ENCODE measurements around the gene EIF1AY. TPM values are rescaled to one million over a fixed set of nuclear protein-coding genes. Genes with fewer than 3 reads are reported as not detected.
"Not testable (repeated sequence)": the region's sequence is repeated elsewhere in the genome, so short reads cannot be mapped to it uniquely, and the experiment has no call there.

The EIF1AY gene
- 35.2 TPM for total RNA-seq (ENCODE audit: insufficient read depth, low replicate concordance)

DNA sequence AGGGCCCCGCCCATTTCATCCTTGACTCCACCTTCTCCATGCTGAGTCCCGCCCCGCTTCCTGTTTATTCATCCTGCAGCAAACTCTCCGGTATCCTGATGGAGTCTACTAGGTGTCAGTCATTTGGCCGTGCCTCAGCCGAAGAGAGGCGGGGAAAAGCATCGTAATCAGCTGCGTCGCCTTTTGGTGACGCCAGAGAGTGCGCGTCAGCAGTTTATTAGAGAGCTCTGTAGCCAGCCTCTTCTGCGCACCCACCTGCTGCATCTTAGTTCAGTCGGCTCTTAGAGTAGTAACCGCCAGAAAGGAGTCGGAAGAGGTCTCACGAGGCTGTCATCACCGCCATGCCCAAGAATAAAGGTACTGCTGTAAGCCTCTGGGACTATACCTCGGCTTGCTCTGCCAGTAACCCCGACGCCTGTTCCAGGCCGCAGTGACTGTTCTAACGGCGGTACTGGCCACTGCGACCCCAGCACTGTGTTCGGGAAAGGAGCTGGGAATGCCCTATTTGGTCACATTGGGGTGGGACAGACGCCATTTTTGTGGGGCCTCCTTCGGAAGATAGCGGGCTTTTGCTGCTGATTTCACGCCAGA lies at the start of gene EIF1AY:
EIF1AY (plus strand) TSS at position 246 of the 591 bp plus-strand sequence; CDS start at position 342, 96 bp downstream.
- DNase-seq (ENCODE audit: low spot score) = peak; percentile 96

DNA sequence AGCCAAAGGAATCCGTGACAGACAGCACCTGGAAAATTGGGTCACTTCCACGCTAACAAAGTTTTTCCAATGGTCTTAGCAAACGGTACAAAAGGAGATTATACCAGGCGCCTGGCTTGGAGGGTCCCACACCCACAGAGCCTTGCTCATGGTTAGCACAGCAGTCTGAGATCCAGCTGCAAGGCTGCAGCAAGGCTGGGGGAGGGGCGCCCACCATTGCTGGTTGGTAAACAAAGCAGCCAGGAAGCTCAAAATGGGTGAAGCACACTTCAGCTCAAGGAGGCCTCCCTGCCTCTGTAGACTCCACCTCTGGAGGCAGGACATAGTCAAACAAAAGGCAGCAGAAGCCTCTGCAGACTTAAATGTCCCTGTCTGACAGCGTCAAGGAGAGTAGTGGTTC lies 47.1 kb upstream of the EIF1AY start:
- no peak for DNase-seq (ENCODE audit: low spot score)

DNA sequence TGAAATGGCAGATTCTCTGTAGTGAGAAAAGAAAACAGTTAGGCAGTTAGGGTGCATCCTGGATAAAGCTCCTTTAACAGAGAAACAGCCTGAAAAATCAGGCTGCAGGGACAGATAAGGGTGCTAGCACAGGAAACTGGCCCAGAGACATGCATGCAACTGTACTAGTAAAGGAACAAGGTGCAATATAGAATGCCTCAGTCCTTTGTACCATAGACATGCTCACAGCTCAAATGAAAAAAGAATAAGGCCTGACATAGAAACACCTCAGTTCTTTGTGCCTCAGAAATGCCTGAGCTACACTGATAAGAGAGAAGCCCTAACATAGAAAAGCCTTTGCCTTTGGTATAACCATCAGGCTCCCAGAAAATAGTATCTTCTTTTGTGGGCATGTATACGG lies 37.4 kb upstream of the EIF1AY start:
- DNase-seq (ENCODE audit: low spot score) = no peak

- DNase-seq (ENCODE audit: low spot score) = no peak
Observed at GRCh38 chrY:20538933-20539332, 36.6 kb upstream of the EIF1AY start.

- no peak for DNase-seq (ENCODE audit: low spot score)
Observed at GRCh38 chrY:20544451-20544960, 31.1 kb upstream of the EIF1AY start.

DNA sequence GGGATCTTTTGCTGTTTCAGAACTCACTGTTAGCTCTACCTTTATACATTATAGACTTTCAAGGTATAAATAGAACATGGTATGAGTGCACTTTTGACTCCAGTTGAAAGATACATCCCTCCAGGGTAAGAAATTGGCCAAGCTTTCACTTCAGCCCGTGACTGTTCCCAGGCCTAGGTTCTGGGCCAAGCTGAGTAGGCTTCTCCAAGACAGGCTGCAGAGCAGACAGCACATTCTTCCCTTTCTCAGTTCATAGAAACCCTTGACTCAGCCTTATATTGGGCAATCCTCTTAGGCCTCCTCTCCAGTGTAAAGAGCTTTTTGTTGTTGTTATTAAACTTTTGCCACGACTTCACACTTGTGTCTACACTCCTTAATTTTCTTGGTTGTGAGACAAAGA lies 29.5 kb upstream of the EIF1AY start:
- no peak for DNase-seq (ENCODE audit: low spot score)

DNA sequence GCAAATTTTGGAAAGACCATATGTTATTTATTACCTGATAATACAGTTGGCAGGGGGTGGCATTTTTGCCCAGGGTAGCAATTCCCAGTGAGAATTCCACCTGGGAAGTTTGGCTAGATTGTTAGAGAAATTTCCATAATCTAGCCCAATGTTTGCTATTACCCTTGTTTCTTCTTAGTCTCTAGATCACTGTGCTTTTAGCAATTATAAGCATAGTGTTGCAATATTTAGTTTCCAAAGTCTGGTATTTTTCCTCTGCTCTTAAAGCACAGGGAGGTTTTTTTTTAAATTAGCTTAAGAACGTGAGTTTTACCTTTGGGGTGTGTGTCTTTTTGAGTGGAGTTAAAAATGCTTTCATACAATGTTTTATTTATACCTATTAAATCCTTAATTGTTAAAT lies 26.3 kb upstream of the EIF1AY start:
- no peak for DNase-seq (ENCODE audit: low spot score)

DNA sequence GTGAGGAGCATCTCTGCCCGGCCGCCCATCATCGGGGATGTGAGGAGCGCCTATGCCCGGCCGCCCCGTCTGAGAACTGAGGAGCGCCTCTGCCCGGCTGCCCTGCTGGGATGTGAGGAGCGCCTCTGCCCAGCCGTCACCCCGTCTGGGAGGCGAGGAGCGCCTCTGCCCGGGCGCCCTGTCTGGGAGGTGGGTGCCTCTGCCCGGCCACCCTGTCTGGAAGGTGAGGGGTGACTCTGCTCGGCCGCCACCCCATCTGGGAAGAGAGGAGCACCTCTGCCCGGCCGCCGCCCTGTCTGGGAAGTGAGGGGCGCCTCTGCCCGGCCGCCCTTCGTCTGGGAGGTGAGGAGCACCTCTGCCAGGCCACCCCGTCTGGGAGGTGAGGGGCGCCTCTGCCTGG lies 23.7 kb upstream of the EIF1AY start:
- DNase-seq (ENCODE audit: low spot score) = no peak

GRCh38 chrY:20552764-20553323 lies 22.7 kb upstream of the EIF1AY start:
- not testable (repeated sequence) for DNase-seq (ENCODE audit: low spot score)

DNA sequence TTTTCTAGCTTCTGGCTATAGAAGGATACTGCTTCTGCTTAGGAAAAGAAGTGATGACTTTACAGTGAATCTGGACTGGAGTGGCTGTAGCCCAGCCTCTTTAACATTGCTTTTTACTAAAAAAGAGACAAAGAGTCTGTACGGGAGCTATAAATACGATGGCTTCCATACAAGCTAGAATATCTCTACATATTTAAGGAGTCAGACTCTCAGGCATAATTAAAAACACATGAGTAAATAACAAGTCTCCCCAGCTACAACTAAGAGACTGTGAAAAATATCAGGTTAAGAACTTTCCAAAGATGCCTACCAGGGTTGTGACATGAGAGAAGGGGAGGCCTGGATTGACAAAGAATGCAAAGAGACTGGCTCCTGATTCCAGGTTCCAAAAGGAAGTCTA lies 19.8 kb upstream of the EIF1AY start:
- DNase-seq (ENCODE audit: low spot score) = no peak

GRCh38 chrY:20558677-20559076 lies 16.9 kb upstream of the EIF1AY start:
- no peak for DNase-seq (ENCODE audit: low spot score)

DNA sequence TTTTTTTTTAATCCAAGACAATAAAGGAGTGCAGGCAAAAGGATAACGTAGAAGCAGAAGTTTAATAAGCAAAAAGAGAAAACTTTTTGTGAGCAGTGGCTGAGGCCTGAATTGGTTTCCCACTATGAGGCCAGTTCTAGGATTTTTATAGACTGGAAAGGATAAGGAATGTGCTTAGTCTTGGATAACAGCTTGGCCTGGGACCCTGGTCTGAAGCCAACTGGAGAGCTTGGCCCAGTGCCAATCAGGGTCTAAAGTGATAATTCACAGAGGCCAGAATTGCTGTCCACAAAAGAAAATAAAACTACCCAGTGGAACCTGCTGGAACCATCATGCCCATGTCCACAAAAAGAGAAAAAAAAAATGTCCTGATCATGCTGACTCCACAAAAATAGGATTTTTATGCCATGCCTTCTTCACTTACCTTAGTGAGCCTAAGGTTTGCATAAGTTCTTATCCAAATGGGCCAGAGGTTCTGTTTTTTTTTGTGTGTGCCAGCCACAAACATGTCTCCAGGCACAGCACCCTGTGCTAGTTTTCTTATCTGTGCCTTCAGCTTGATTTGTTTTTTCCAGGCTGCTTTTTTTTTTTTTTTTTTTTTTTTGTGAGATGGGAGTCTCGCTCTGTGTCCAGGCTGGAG lies 15.6 kb upstream of the EIF1AY start:
- DNase-seq (ENCODE audit: low spot score) = peak; percentile 27

- no peak for DNase-seq (ENCODE audit: low spot score)
Observed at GRCh38 chrY:20571306-20571705, 4.3 kb upstream of the EIF1AY start.

- no peak for DNase-seq (ENCODE audit: low spot score)
Observed at GRCh38 chrY:20576506-20576905, 930 bp downstream of the EIF1AY start.

DNA sequence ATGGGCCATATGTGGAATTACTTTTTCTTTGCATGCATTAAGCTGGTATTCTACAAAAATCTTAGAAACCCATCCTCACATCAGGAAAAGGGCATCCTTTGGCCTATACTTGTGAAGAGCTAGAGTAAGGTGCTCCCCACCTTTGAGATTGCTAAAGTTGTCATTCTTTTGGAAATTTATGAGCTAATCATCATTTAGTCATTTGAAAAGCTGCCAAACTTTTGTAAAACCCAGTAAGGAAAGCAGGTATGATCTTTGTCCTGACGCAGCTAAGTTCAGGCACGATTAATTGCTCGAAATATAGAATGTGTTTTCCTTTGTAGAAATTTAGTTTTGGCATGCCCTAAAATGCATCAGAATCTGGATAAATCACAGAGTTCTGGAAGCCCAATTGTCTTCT lies 2.6 kb downstream of the EIF1AY start:
- no peak for DNase-seq (ENCODE audit: low spot score)

DNA sequence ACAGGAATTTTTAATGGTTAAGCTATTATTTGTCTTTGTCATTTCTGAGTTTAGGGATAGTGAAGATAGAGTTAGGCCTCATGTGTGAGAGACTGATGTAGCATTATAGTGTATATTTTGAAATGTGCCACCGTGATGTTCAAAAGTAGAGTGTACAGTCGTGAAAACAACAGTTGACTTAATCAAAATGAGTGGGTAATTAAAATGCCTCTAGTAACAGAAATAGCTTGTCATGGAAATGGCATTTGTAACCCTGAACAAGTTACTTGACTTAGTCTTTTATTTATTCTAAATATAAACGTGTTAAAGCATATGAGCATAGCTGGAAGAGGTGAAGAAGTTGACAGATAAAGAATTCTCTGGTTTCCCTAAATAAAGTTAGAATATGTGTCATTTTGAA lies 6.1 kb downstream of the EIF1AY start:
- no peak for DNase-seq (ENCODE audit: low spot score)

DNA sequence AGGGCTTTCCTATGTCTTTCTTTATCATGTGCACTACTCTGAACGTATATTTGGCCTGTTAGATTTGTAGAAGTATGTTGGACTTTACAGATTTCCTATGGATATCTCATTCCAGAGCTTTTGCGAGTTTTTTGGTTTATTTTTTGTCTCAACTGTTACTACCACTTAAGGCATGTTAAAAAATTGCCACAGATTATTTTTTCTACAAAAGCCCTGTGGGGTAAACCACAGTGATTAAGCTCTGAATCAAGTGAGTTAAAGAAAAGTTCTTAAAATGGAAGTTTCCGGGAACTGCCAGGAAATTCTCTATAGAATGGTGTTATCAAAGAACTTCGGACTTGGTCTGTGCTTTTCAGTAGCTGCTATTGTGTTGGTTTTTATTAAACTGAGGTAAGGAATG lies 10.6 kb downstream of the EIF1AY start:
- no peak for DNase-seq (ENCODE audit: low spot score)

Other genes starting within 250 kb of the EIF1AY start
- not detected for gene RPS4Y2, start 180.3 kb downstream of the EIF1AY start, total RNA-seq (ENCODE audit: insufficient read depth, low replicate concordance)

Measured in umbilical cord (tissue), 2 donors.